HepG2 (cell line): ENCODE data around the gene WNT6. TPM values are rescaled to one million over a fixed set of nuclear protein-coding genes. Genes with fewer than 3 reads are reported as not detected.

ENCODE experiments used
- AHR ChIP-seq: IDR thresholded peaks from 2 replicates; pipeline ENCODE4 v1.6.1; 2018; ENCODE audit warnings: missing genetic modification reagents, missing compliant biosample characterization
- CBX1 ChIP-seq: IDR thresholded peaks from one replicate; pipeline ENCODE4 v1.6.1; 2016; ENCODE audit warnings: antibody characterized with exemption, low read depth
- CREM ChIP-seq, 2 experiments: sonication (generic) in 1 of 2; formaldehyde crosslinking in 1 of 2; IDR thresholded peaks; 2 replicates each; pipeline versions ENCODE4 v1.4.0 to v1.6.1; 2016 to 2020; ENCODE audit warnings: antibody characterized with exemption in 1 of 2, mild to moderate bottlenecking in 1 of 2, missing genetic modification reagents in 1 of 2
- DNMT1 ChIP-seq: sonication (generic); formaldehyde crosslinking; IDR thresholded peaks from 2 replicates; pipeline ENCODE4 v1.5.1; 2020; ENCODE audit warnings: mild to moderate bottlenecking, missing genetic modification reagents
- DNMT3B ChIP-seq: conservative IDR thresholded peaks from 2 replicates; pipeline ENCODE4 v1.6.1; 2016; ENCODE audit warnings: missing biosample characterization, control low read depth
- HNRNPLL ChIP-seq: fragments of 200-400 bp; formaldehyde crosslinking; IDR thresholded peaks from 2 replicates; pipeline ENCODE4 v1.6.1; 2017; ENCODE audit warnings: mild to moderate bottlenecking, low read depth, low read length; ENCODE audit not compliant: poor library complexity, severe bottlenecking
- JARID2 ChIP-seq: sonication (generic); formaldehyde crosslinking; IDR thresholded peaks from 2 replicates; pipeline ENCODE4 v1.8.1; 2023; ENCODE audit warnings: missing genetic modification reagents, inconsistent platforms; ENCODE audit not compliant: insufficient replicate concordance
- LBX2 ChIP-seq: sonication (generic); formaldehyde crosslinking; IDR thresholded peaks from 2 replicates; pipeline ENCODE4 v1.5.0; 2020; ENCODE audit warnings: missing genetic modification reagents, mild to moderate bottlenecking, borderline replicate concordance
- MBD4 ChIP-seq: IDR thresholded peaks from 2 replicates; pipeline ENCODE4 v1.6.1; 2012; ENCODE audit warnings: low read length, inconsistent platforms, borderline replicate concordance
- MZF1 ChIP-seq: sonication (generic); formaldehyde crosslinking; IDR thresholded peaks from 2 replicates; pipeline ENCODE4 v1.8.1; 2023; ENCODE audit warnings: mild to moderate bottlenecking, missing genetic modification reagents, borderline replicate concordance
- RBAK ChIP-seq: sonication (generic); formaldehyde crosslinking; IDR thresholded peaks from 2 replicates; pipeline ENCODE4 v1.5.1; 2020; ENCODE audit warnings: mild to moderate bottlenecking, missing genetic modification reagents
- SNAPC5 ChIP-seq: sonication (generic); formaldehyde crosslinking; IDR thresholded peaks from 2 replicates; pipeline ENCODE4 v1.8.1; 2023; ENCODE audit warnings: mild to moderate bottlenecking, missing genetic modification reagents, borderline replicate concordance
- TBX3 ChIP-seq: fragments of 450-650 bp; IDR thresholded peaks from 2 replicates; pipeline ENCODE4 v1.6.1; 2017; ENCODE audit warnings: antibody characterized with exemption, mild to moderate bottlenecking, inconsistent platforms, borderline replicate concordance
- UBTF ChIP-seq: sonication (generic); formaldehyde crosslinking; IDR thresholded peaks from 2 replicates; pipeline ENCODE4 v1.4.0; 2020; ENCODE audit warnings: mild to moderate bottlenecking, missing genetic modification reagents
- ZMYM4 ChIP-seq: sonication (generic); formaldehyde crosslinking; IDR thresholded peaks from 2 replicates; pipeline ENCODE4 v1.8.1; 2023; ENCODE audit warnings: mild to moderate bottlenecking, missing genetic modification reagents
- ZNF331 ChIP-seq: sonication (generic); formaldehyde crosslinking; IDR thresholded peaks from 2 replicates; pipeline ENCODE4 v1.4.0; 2020; ENCODE audit warnings: missing genetic modification reagents
- ZNF501 ChIP-seq: sonication (generic); formaldehyde crosslinking; IDR thresholded peaks from 2 replicates; pipeline ENCODE4 v1.5.1; 2020; ENCODE audit warnings: mild to moderate bottlenecking, moderate library complexity, missing genetic modification reagents
- ZNF747 ChIP-seq: sonication (generic); formaldehyde crosslinking; IDR thresholded peaks from 2 replicates; pipeline ENCODE4 v1.8.1; 2023; ENCODE audit warnings: missing genetic modification reagents, mild to moderate bottlenecking, borderline replicate concordance
- ZNF776 ChIP-seq: sonication (generic); formaldehyde crosslinking; IDR thresholded peaks from 2 replicates; pipeline ENCODE4 v1.4.0; 2020; ENCODE audit warnings: mild to moderate bottlenecking, missing genetic modification reagents
- ZNF784 ChIP-seq: sonication (generic); formaldehyde crosslinking; IDR thresholded peaks from 2 replicates; pipeline ENCODE4 v1.5.1; 2020; ENCODE audit warnings: missing genetic modification reagents, mild to moderate bottlenecking, borderline replicate concordance
- ZNF891 ChIP-seq: sonication (generic); formaldehyde crosslinking; IDR thresholded peaks from 2 replicates; pipeline ENCODE4 v1.5.0; 2020; ENCODE audit warnings: mild to moderate bottlenecking, missing genetic modification reagents
- polyA plus RNA-seq, 8 experiments: library from polyadenylated mRNA; depleted of rRNA in 3 of 8; stranded (reverse) in 7 of 8; unstranded in 1 of 8; fragments of >200 nt; fragmentation: Illumina TruSeq in 4 of 8; extraction: Trizol in 4 of 8; gene quantifications; 2 replicates each; pipeline versions ENCODE4 v1.2.1 to v1.2.3, GENCODE V29; 2011 to 2016; ENCODE audit warnings: low read depth in 4 of 8, missing spikeins in 1 of 8, mixed read lengths in 1 of 8; ENCODE audit not compliant: insufficient read depth in 1 of 8
- total RNA-seq, 5 experiments: library from RNA; depleted of rRNA; stranded (reverse); fragments of >200 nt; fragmentation: Illumina TruSeq; extraction: Trizol; gene quantifications; 2 replicates each; pipeline ENCODE4 v1.2.3, GENCODE V29; 2016; ENCODE audit warnings: low read depth in 1 of 5
- TF ChIP-seq, protein P1 (sequence below): IDR thresholded peaks from 2 replicates; pipeline ENCODE4 v1.6.1; 2016; ENCODE audit warnings: low read depth, borderline replicate concordance
- TF ChIP-seq, protein P2 (sequence below): sonication (generic); formaldehyde crosslinking; IDR thresholded peaks from 2 replicates; pipeline ENCODE4 v1.8.0; 2022; ENCODE audit warnings: low read depth, missing genetic modification reagents

Gene WNT6
- total and polyA plus RNA-seq, 2 of the 13 experiments (the other 11 are each of a cell fraction or from before 2014, with no cell fraction given) = 0.20 TPM; not detected in 1

DNA sequence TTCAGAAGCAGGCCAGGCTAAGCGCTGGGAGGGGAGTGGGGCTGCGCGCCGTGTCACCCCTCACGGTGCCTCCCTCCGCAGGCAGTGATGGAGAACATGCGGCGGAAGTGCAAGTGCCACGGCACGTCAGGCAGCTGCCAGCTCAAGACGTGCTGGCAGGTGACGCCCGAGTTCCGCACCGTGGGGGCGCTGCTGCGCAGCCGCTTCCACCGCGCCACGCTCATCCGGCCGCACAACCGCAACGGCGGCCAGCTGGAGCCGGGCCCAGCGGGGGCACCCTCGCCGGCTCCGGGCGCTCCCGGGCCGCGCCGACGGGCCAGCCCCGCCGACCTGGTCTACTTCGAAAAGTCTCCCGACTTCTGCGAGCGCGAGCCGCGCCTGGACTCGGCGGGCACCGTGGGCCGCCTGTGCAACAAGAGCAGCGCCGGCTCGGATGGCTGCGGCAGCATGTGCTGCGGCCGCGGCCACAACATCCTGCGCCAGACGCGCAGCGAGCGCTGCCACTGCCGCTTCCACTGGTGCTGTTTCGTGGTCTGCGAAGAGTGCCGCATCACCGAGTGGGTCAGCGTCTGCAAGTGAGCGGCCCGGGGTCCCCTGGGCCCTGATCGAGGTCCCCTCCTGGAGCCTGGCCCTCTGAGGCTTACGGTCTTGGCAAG is 33.2 kb downstream of the WNT6 start (continued):
- TF ChIP-seq RBAK (no peak), HNRNPLL (peak; percentile 99), ZNF331 (peak; percentile 61), MBD4 (no peak), DNMT3B (CRISPR knock-in tag) (no peak), ZMYM4 (no peak), AHR (CRISPR knock-in tag) (no peak; the same call in 1 of the 2 replicates), UBTF (peak; percentile 95), LBX2 (no peak), ZNF891 (CRISPR knock-in tag) (no peak), ZNF776 (CRISPR knock-in tag) (no peak; the same call in 1 of the 2 replicates), CREM (IDR thresholded peaks at IDR 0.05) (no peak), CREM (CRISPR knock-in tag; IDR thresholded peaks at IDR 0.05) (no peak), DNMT1 (CRISPR knock-in tag) (no peak), JARID2 (CRISPR knock-in tag) (no peak), CBX1 (no peak), ZNF747 (CRISPR knock-in tag) (no peak), SNAPC5 (CRISPR knock-in tag) (no peak), MZF1 (CRISPR knock-in tag) (no peak), ZNF784 (CRISPR knock-in tag) (peak; percentile 83; the same call in 1 of the 2 replicates), TBX3 (no peak), ZNF501 (CRISPR knock-in tag) (no peak)
- TF ChIP-seq, protein P1, sequence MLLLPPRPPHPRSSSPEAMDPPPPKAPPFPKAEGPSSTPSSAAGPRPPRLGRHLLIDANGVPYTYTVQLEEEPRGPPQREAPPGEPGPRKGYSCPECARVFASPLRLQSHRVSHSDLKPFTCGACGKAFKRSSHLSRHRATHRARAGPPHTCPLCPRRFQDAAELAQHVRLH = no peak
- TF ChIP-seq, protein P2, sequence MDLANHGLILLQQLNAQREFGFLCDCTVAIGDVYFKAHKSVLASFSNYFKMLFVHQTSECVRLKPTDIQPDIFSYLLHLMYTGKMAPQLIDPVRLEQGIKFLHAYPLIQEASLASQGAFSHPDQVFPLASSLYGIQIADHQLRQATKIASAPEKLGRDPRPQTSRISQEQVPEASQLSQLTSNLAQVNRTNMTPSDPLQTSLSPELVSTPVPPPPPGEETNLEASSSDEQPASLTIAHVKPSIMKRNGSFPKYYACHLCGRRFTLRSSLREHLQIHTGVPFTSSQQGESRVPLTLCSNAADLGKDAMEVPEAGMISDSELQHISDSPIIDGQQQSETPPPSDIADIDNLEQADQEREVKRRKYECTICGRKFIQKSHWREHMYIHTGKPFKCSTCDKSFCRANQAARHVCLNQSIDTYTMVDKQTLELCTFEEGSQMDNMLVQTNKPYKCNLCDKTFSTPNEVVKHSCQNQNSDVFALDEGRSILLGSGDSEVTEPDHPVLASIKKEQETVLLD = no peak
